ENCODE measurements around the gene LRP6.

The LRP6 gene

GRCh38 chr12:12214201-12214600 lies 52.6 kb downstream of the LRP6 start:
- no peak for TF ChIP-seq CTCF (IDR thresholded peaks at IDR 0.05; ENCODE audit: low read depth, low read length)
- no peak for DNase-seq (ENCODE audit: extremely low read depth, low read depth)

- no peak for DNase-seq (ENCODE audit: extremely low read depth, low read depth)
- no peak for TF ChIP-seq CTCF (IDR thresholded peaks at IDR 0.05; ENCODE audit: low read depth, low read length)
Measured at GRCh38 chr12:12212769-12213168, 54.1 kb downstream of the LRP6 start.

GRCh38 chr12:12210983-12211382 lies 55.9 kb downstream of the LRP6 start:
- no peak for TF ChIP-seq CTCF (IDR thresholded peaks at IDR 0.05; ENCODE audit: low read depth, low read length)
- DNase-seq (ENCODE audit: extremely low read depth, low read depth), result no peak

- no peak for DNase-seq (ENCODE audit: extremely low read depth, low read depth)
- TF ChIP-seq CTCF (IDR thresholded peaks at IDR 0.05; ENCODE audit: low read depth, low read length), result no peak
Measured at GRCh38 chr12:12210416-12210815, 56.4 kb downstream of the LRP6 start.

- DNase-seq (ENCODE audit: extremely low read depth, low read depth), result no peak
- TF ChIP-seq CTCF (IDR thresholded peaks at IDR 0.05; ENCODE audit: low read depth, low read length), result no peak
Measured at GRCh38 chr12:12209675-12210074, 57.2 kb downstream of the LRP6 start.

- TF ChIP-seq CTCF (IDR thresholded peaks at IDR 0.05; ENCODE audit: low read depth, low read length), result no peak
- no peak for DNase-seq (ENCODE audit: extremely low read depth, low read depth)
Measured at GRCh38 chr12:12209043-12209442, 57.8 kb downstream of the LRP6 start.

- no peak for TF ChIP-seq CTCF (IDR thresholded peaks at IDR 0.05; ENCODE audit: low read depth, low read length)
- DNase-seq (ENCODE audit: extremely low read depth, low read depth), result no peak
Measured at GRCh38 chr12:12207746-12208145, 59.1 kb downstream of the LRP6 start.
